ENCODE data around the gene SCN8A.
A peak's percentile ranks its signal among the peaks of the same experiment; 100 is the strongest.
"Not testable (repeated sequence)": the region's sequence is repeated elsewhere in the genome, so short reads cannot be mapped to it uniquely, and the experiment has no call there.

Gene SCN8A

GRCh38 chr12:51818566-51819300, 227.7 kb downstream of the SCN8A start:
- DNase-seq, result peak; percentile 90

- DNase-seq, result no peak
Measured at GRCh38 chr12:51819736-51820525, 228.9 kb downstream of the SCN8A start.

GRCh38 chr12:51820526-51821439, 229.8 kb downstream of the SCN8A start:
- peak; percentile 42 for DNase-seq

GRCh38 chr12:51821440-51822260, 230.6 kb downstream of the SCN8A start:
- no peak for DNase-seq

- no peak for DNase-seq
Measured at GRCh38 chr12:51822261-51822616, 231.2 kb downstream of the SCN8A start.

GRCh38 chr12:51822956-51823355, 231.9 kb downstream of the SCN8A start:
- DNase-seq, result no peak

GRCh38 chr12:51823875-51824565, 233.0 kb downstream of the SCN8A start:
- peak; percentile 75 for DNase-seq

GRCh38 chr12:51825216-51825615, 234.2 kb downstream of the SCN8A start:
- DNase-seq, result no peak

GRCh38 chr12:51826881-51827280, 235.8 kb downstream of the SCN8A start:
- no peak for DNase-seq

- no peak for DNase-seq
Measured at GRCh38 chr12:51827925-51828818, 237.1 kb downstream of the SCN8A start.

GRCh38 chr12:51829011-51829481, 238.0 kb downstream of the SCN8A start:
- DNase-seq, result no peak

- DNase-seq, result no peak
Measured at GRCh38 chr12:51829641-51830040, 238.6 kb downstream of the SCN8A start.

GRCh38 chr12:51831817-51832216, 240.8 kb downstream of the SCN8A start:
- DNase-seq, result not testable (repeated sequence)

GRCh38 chr12:51832354-51833107, 241.5 kb downstream of the SCN8A start:
- no peak for DNase-seq

- DNase-seq, result no peak
Measured at GRCh38 chr12:51833448-51834227, 242.6 kb downstream of the SCN8A start.

- DNase-seq, result no peak
Measured at GRCh38 chr12:51834411-51834810, 243.4 kb downstream of the SCN8A start.

GRCh38 chr12:51836041-51836826, 245.2 kb downstream of the SCN8A start:
- DNase-seq, result no peak

GRCh38 chr12:51836827-51837173, 245.8 kb downstream of the SCN8A start:
- no peak for DNase-seq
